Measurements from ENCODE around the gene SMOC1.

Gene SMOC1

GRCh38 chr14:69983317-69983716, 104.1 kb downstream of the SMOC1 start:
- no peak for DNase-seq

GRCh38 chr14:69985463-69985862, 106.2 kb downstream of the SMOC1 start:
- no peak for DNase-seq

DNA sequence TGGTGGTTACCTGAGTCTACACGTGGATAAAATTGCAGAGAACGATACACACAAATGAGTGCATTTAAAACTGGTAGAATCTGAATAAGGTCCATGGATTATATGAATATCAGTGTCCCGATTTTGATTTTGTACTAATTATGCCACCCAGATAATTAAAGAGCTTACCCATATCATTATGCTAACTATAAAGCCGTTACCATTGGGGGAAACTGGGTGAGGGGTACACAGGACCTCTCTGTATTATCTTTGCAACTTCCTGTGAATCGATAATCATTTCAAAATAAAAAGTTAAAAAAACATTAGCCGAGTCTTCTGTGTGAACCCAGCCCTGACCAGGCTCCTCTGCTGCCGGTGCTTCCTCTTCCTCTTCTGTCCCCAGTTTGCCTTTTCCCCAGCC, 107.1 kb downstream of the SMOC1 start:
- no peak for DNase-seq

- no peak for DNase-seq
Measured at GRCh38 chr14:69987406-69988121, 108.3 kb downstream of the SMOC1 start.

- no peak for DNase-seq
Measured at GRCh38 chr14:69988979-69989378, 109.8 kb downstream of the SMOC1 start.

DNA sequence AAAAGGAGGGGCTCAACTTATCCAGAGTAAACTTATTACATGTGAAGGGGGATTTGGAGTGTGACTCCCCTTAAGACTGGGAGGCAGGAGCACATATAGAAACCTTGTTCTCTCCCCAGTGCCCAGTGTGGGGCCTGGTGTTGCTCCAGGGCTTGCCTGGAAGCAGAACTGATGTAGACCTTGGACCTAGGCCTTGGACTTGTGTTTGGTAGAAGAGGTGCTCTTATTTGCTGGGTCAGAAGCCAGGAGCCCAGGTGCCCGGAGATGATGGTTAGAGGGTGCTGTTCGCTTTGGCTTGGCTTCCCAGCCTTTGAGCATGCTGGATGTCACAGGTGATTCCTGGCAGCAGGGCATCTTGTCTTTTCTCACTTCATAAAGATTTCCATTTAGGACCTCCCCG, 110.4 kb downstream of the SMOC1 start:
- DNase-seq, result no peak

- no peak for DNase-seq
Measured at GRCh38 chr14:69990323-69990722, 111.1 kb downstream of the SMOC1 start.

GRCh38 chr14:69991422-69991821, 112.2 kb downstream of the SMOC1 start:
- no peak for DNase-seq

GRCh38 chr14:69992564-69992963, 113.3 kb downstream of the SMOC1 start:
- DNase-seq, result no peak

DNA sequence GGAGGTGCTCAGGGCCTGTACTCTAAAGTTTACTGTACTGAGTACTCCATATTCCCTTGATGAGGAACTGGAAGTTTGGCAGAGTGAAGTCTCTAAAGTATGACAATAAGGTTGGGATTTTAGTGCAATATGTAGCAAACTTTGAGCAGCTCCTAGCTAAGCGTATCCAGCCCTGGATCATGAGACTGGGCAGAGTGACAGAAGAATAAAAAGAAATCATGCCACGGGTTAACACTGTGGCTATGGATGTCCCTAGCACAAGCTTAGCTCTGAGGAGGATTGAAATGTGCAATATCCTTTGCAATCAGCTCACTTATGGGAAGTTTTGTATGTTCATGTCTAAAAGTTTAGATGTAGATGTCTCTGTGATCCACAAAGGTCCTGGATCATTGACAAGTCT, 114.1 kb downstream of the SMOC1 start:
- DNase-seq, result no peak

GRCh38 chr14:69994002-69994401, 114.8 kb downstream of the SMOC1 start:
- DNase-seq, result no peak

DNA sequence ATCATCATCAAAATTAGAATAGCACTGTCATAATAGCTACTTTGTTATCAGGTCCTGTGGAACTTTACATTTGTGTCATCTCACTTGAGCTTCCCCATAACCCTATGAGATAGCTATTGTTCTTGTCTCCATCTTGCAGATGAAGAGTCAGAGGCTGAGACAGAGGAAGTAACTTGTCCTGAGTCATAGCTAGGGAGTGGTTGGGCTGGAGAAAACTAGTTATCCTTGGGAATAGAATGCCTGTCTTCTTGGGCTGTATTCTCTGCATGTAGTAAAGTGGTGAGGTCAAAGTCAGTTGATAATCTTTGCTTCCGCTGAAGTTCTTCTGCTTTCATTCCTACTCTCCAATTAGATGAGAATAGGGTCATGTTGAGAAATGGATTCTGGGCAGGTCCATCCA, 117.0 kb downstream of the SMOC1 start:
- no peak for DNase-seq

DNA sequence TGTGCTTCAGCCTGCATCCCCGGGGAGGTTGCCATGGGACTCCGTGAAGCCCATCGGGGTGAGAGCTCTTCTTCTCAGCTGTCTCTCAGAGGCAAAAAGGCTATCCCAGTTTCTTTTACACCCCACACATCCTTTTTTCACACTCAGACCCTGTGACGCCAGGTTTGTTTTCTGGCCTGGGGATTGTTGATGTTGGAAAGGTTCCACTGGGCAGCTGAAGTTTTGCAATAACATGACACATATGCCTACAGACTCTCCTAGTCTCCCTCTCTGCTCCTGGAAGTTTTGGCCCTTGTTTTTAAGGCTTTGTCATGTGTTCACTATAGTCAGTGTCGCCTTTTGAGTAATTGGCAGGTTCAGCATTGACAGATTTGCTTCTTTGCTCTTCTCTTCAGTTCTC, 118.6 kb downstream of the SMOC1 start:
- no peak for DNase-seq

GRCh38 chr14:69999261-69999674, 120.1 kb downstream of the SMOC1 start:
- DNase-seq, result no peak

- no peak for DNase-seq
Measured at GRCh38 chr14:70000601-70001000, 121.4 kb downstream of the SMOC1 start.

DNA sequence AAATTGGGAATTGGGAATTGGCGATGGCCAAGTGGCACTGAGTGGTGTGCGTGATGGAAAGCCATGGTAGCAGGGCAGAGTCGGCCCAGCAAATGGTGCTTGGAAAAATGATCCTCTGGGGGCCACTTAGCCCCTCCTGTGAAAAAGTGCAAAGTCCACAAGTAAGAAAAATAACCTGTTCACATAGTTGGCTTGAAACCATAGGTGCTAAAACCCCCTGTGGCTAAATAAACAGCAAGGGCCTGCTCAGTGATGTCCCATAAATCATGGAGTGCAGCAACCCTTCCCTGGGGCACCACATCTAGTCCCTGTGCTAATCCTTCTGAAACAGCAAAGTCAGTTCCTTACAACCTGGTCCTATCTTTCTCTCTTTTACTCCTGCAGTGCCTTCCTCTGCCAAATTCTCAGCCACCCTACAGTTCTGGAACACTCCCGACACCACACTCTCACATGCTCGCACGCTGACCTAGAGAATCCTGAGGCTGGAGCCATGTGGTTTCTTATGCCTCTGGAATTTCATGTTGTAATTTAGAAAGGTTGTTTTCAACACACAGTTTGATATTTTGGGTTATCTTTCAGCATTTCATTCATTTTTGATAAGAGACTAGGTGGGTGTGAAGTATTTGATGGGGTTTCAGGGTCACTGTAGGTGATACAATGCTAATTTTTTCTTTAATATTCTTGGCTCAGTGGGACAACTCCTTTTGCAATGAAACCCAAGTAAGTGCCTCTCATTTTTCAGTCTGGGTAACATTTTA, 123.6 kb downstream of the SMOC1 start:
- no peak for DNase-seq

GRCh38 chr14:70004791-70005190, 125.6 kb downstream of the SMOC1 start:
- DNase-seq, result no peak

- no peak for DNase-seq
Measured at GRCh38 chr14:70005281-70005805, 126.1 kb downstream of the SMOC1 start.

- no peak for DNase-seq
Measured at GRCh38 chr14:70006699-70007098, 127.5 kb downstream of the SMOC1 start.

- DNase-seq, result no peak
Measured at GRCh38 chr14:70008284-70009262, 129.4 kb downstream of the SMOC1 start.

DNA sequence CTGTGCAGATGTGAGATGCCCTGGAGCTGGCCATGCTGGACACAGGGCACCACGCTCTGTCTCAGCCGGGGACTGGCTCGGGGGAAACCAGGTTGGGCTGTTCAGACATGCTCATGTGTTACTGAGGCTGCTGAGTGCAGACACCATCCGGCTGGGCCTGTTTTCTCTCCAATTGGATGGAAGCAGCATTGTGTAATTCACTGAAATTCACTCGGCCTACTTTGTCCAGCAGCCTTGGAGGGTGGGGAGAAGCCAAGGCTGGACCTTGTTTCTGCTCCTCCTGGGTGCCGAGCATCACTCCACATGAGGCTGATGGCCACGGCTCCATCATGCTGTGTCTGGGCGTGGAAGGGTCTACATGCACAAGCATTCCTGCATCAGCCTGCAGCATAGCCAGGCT, 130.7 kb downstream of the SMOC1 start:
- DNase-seq, result no peak

- no peak for DNase-seq
Measured at GRCh38 chr14:70011098-70011497, 131.9 kb downstream of the SMOC1 start.

DNA sequence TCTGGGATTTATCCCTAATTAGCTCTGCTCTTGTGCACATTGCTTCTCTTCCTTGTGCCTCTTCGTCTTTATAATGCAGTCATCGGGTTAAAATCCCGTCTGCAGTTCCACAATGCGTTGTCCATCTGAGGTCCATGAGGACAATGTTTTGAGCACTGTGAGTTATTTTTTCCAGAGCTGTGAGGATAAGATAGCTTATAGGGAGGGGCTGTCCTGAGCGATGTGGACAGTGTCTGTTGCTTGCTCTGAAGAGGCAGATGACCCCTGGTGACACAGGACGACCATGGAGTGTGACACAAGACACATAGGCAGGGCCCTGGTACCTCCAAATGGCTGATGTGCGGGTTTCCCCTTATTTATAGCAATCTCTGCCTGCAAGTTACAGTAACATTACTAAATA, 132.5 kb downstream of the SMOC1 start:
- no peak for DNase-seq
